ENCODE data around the gene SLC39A13. TPM values are rescaled to one million over a fixed set of nuclear protein-coding genes. Genes with fewer than 3 reads are reported as not detected.

Gene SLC39A13
- total RNA-seq, 1 experiment from 2014 or later: 46.2 TPM

- in situ Hi-C loops (cut with HindIII; ENCODE audit: low pct_unique_long_range_greater_than_20kb, low sequenced_read_pairs): no loop called here
- no peak for DNase-seq (ENCODE audit: low read depth)
Measured at GRCh38 chr11:47464483-47464882, 56.1 kb downstream of the SLC39A13 start.

Other genes starting within 250 kb of the SLC39A13 start
- 77.9 and 114 TPM in 2 replicates for gene ARFGAP2, start 231.7 kb upstream of the SLC39A13 start, total RNA-seq (2014; rRNA removed; shearing (Covaris generic); ENCODE audit: low replicate concordance)
- 31.9 and 35.9 TPM in 2 replicates for gene PACSIN3, start 222.2 kb upstream of the SLC39A13 start, total RNA-seq (2014; rRNA removed; shearing (Covaris generic); ENCODE audit: low replicate concordance)
- 49.6 and 52.1 TPM in 2 replicates for gene DDB2, start 193.6 kb upstream of the SLC39A13 start, total RNA-seq (2014; rRNA removed; shearing (Covaris generic); ENCODE audit: low replicate concordance)
- gene ACP2, start 159.8 kb upstream of the SLC39A13 start, total RNA-seq (2014; rRNA removed; shearing (Covaris generic); ENCODE audit: low replicate concordance): 2.8 and 12.3 TPM in 2 replicates
- 2.2 and 14.0 TPM in 2 replicates for gene NR1H3, start 150.6 kb upstream of the SLC39A13 start, total RNA-seq (2014; rRNA removed; shearing (Covaris generic); ENCODE audit: low replicate concordance)
- gene MADD, start 138.5 kb upstream of the SLC39A13 start, total RNA-seq (2014; rRNA removed; shearing (Covaris generic); ENCODE audit: low replicate concordance): 3.1 and 9.7 TPM in 2 replicates
- not detected in 2 replicates for gene MYBPC3, start 55.9 kb upstream of the SLC39A13 start, total RNA-seq (2014; rRNA removed; shearing (Covaris generic); ENCODE audit: low replicate concordance)
- gene SPI1, start 30.0 kb upstream of the SLC39A13 start, total RNA-seq (2014; rRNA removed; shearing (Covaris generic); ENCODE audit: low replicate concordance): not detected in 2 replicates
- 72.1 and 77.7 TPM in 2 replicates for gene PSMC3, start 17.8 kb downstream of the SLC39A13 start, total RNA-seq (2014; rRNA removed; shearing (Covaris generic); ENCODE audit: low replicate concordance)
- not detected in 2 replicates for gene RAPSN, start 40.5 kb downstream of the SLC39A13 start, total RNA-seq (2014; rRNA removed; shearing (Covaris generic); ENCODE audit: low replicate concordance)
- gene CELF1, start 144.5 kb downstream of the SLC39A13 start, total RNA-seq (2014; rRNA removed; shearing (Covaris generic); ENCODE audit: low replicate concordance): 39.8 and 99.7 TPM in 2 replicates
- 100 and 109 TPM in 2 replicates for gene PTPMT1, start 157.0 kb downstream of the SLC39A13 start, total RNA-seq (2014; rRNA removed; shearing (Covaris generic); ENCODE audit: low replicate concordance)
- 22.6 and 33.6 TPM in 2 replicates for gene KBTBD4, start 170.4 kb downstream of the SLC39A13 start, total RNA-seq (2014; rRNA removed; shearing (Covaris generic); ENCODE audit: low replicate concordance)
- gene NDUFS3, start 170.5 kb downstream of the SLC39A13 start, total RNA-seq (2014; rRNA removed; shearing (Covaris generic); ENCODE audit: low replicate concordance): 96.4 and 117 TPM in 2 replicates
- gene FAM180B, start 178.1 kb downstream of the SLC39A13 start, total RNA-seq (2014; rRNA removed; shearing (Covaris generic); ENCODE audit: low replicate concordance): not detected in 2 replicates
- not detected in 2 replicates for gene C1QTNF4, start 185.8 kb downstream of the SLC39A13 start, total RNA-seq (2014; rRNA removed; shearing (Covaris generic); ENCODE audit: low replicate concordance)
- gene MTCH2, start 234.0 kb downstream of the SLC39A13 start, total RNA-seq (2014; rRNA removed; shearing (Covaris generic); ENCODE audit: low replicate concordance): 17.6 and 23.8 TPM in 2 replicates

Data from Caki2 (cell line).